Natural killer cell (primary cell): ENCODE results near the gene CITED4. TPM values are rescaled to one million over a fixed set of nuclear protein-coding genes. Genes with fewer than 3 reads are reported as not detected.

Experiments
- ATAC-seq, 3 donors: fragments of 150-1000 bp in 2 of 3; fragments of 200-7000 bp in 1 of 3; cut with Tn5 transposase; 1 replicate in 1 of 3; 2 replicates in 2 of 3; pipeline ENCODE4 v1.10.0; 2021; ENCODE audit warnings: mild to moderate bottlenecking in 2 of 3, moderate library complexity in 2 of 3
- DNase-seq, 2 donors: peaks; one replicate each; pipeline versions ENCODE4 v3.0.0 to v3.0.0-alpha.2; 2013 to 2021; ENCODE audit warnings: mixed read lengths in 1 of 2
- H3K27ac ChIP-seq: one replicate; pipeline ENCODE4 v1.5.1; 2013; ENCODE audit warnings: mild to moderate bottlenecking, low read length
- H3K27me3 ChIP-seq: one replicate; pipeline ENCODE4 v1.6.1; 2013; ENCODE audit warnings: low read length; ENCODE audit not compliant: control insufficient read depth, insufficient read depth
- H3K36me3 ChIP-seq: one replicate; pipeline ENCODE4 v1.6.1; 2013; ENCODE audit warnings: low read length; ENCODE audit not compliant: control insufficient read depth, insufficient read depth
- H3K4me1 ChIP-seq: one replicate; pipeline ENCODE4 v1.6.1; 2013; ENCODE audit warnings: low read length; ENCODE audit not compliant: control insufficient read depth, insufficient read depth
- H3K4me3 ChIP-seq: one replicate; pipeline ENCODE4 v1.5.1; 2013; ENCODE audit warnings: low read length
- H3K9me3 ChIP-seq: one replicate; pipeline ENCODE4 v1.6.1; 2013; ENCODE audit warnings: low read length; ENCODE audit not compliant: control insufficient read depth, insufficient read depth
- H3K27ac Mint-ChIP-seq, 2 donors: one replicate each; pipeline ENCODE4 v1.8.0; 2022; ENCODE audit warnings: mild to moderate bottlenecking in 2 of 2, mixed read lengths in 2 of 2, moderate library complexity in 1 of 2
- H3K27me3 Mint-ChIP-seq, 2 donors: one replicate each; pipeline ENCODE4 v1.8.0; 2022; ENCODE audit warnings: low read depth in 2 of 2, mixed read lengths in 2 of 2
- H3K36me3 Mint-ChIP-seq: one replicate; pipeline ENCODE4 v1.8.0; 2022; ENCODE audit warnings: mixed read lengths
- H3K4me1 Mint-ChIP-seq, 2 donors: one replicate each; pipeline ENCODE4 v1.8.0; 2022; ENCODE audit warnings: mixed read lengths in 2 of 2
- H3K4me3 Mint-ChIP-seq: one replicate; pipeline ENCODE4 v1.8.0; 2022; ENCODE audit warnings: mild to moderate bottlenecking, moderate library complexity, mixed read lengths
- H3K9me3 Mint-ChIP-seq, 2 donors: one replicate each; pipeline ENCODE4 v1.8.0; 2022; ENCODE audit warnings: mixed read lengths in 2 of 2
- WGBS: methylation state at CpG from one replicate; pipeline ENCODE4 v1.1.7; 2013; ENCODE audit warnings: missing lambda C conversion rate; ENCODE audit not compliant: insufficient coverage; 5-methylcytosine and 5-hydroxymethylcytosine counted together
- intact Hi-C: fragments of 100-400 bp; cut with micrococcal nuclease; formaldehyde crosslinking; loops from one replicate; pipeline ENCODE4 v1.14.2; 2022
- total RNA-seq, 4 donors: library from RNA; stranded (reverse); fragments of 120-200 nt in 1 of 4; gene quantifications; one replicate each; pipeline versions ENCODE4 v1.2.3 to v1.2.4, GENCODE V29; 2013 to 2022
- TF ChIP-seq, protein P1 (sequence below): fragments of 200-600 bp; IDR thresholded peaks from one replicate; pipeline ENCODE4 v1.8.0; 2022; ENCODE audit warnings: antibody characterized with exemption

The CITED4 gene
- total RNA-seq, 3 donors from 2014 or later (not counting 1 experiment from before 2014, with no cell fraction given) = 3.5 to 7.7 (median 4.9) TPM

DNA sequence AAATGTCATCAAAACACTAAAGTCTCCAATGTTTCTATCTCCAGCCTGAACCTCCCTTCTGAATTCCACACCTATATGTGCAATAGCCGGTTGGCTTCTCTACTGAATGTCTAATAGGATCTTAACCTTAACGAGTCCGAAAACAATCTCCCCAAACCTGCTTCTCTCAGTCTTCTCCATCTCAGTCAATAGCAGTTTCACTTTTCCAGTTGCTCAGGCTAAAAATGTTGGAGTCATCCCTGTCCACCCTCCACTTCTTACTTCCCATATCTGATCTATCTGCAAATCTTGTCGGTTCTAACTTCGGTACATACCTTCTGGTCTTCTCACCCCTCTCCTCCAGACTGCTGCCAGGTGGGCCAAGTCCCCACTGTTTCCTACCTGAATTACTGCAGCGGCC lies 25.5 kb upstream of the CITED4 start:
- H3K36me3 Mint-ChIP-seq = no peaks in the 10 kb centered on the region
- WGBS = 93% methylated on average over 6 of the region's 6 CpGs
- TF ChIP-seq, protein P1, sequence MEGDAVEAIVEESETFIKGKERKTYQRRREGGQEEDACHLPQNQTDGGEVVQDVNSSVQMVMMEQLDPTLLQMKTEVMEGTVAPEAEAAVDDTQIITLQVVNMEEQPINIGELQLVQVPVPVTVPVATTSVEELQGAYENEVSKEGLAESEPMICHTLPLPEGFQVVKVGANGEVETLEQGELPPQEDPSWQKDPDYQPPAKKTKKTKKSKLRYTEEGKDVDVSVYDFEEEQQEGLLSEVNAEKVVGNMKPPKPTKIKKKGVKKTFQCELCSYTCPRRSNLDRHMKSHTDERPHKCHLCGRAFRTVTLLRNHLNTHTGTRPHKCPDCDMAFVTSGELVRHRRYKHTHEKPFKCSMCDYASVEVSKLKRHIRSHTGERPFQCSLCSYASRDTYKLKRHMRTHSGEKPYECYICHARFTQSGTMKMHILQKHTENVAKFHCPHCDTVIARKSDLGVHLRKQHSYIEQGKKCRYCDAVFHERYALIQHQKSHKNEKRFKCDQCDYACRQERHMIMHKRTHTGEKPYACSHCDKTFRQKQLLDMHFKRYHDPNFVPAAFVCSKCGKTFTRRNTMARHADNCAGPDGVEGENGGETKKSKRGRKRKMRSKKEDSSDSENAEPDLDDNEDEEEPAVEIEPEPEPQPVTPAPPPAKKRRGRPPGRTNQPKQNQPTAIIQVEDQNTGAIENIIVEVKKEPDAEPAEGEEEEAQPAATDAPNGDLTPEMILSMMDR = no peak
- peaks cover 6% of the 10 kb centered on the region in 2 donors for H3K4me1 Mint-ChIP-seq
- no peak overlapping the region for H3K27ac Mint-ChIP-seq
- H3K27ac ChIP-seq = no peak overlapping the region
- peaks cover 8% of the 10 kb centered on the region for H3K27me3 ChIP-seq
- H3K4me3 Mint-ChIP-seq = no peak overlapping the region
- peaks cover 3% of the 10 kb centered on the region for H3K4me1 ChIP-seq
- H3K9me3 ChIP-seq = no peaks in the 10 kb centered on the region
- ATAC-seq = no peak
- H3K27me3 Mint-ChIP-seq = peaks cover 34 to 44% of the 10 kb centered on the region in 2 donors
- intact Hi-C loops = no loop called here
- no peak overlapping the region for H3K4me3 ChIP-seq
- DNase-seq = no peak
- H3K36me3 ChIP-seq = no peaks in the 10 kb centered on the region
- H3K9me3 Mint-ChIP-seq = no peaks in the 10 kb centered on the region

DNA sequence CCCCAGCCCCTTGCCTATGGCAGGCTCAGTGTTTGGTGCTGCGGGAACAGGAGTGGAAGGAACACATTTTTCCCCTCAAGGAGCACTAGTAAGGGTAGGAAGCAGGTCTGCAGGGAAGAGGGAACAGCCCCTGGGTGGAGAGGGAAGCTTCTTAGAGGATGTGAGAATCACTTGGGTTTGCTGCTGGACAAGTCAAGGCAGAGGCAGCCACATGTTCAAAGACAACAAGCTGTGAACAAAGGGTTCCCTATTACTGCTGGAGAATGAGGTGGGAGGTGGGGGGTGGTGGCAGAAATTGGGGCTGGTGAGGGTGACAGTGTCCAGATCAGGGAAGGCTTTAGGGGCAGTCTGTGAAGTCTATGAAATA lies 24.8 kb upstream of the CITED4 start:
- ATAC-seq = no peak
- peaks cover 6% of the 10 kb centered on the region in 2 donors for H3K4me1 Mint-ChIP-seq
- no peak overlapping the region for H3K4me3 Mint-ChIP-seq
- H3K4me1 ChIP-seq = peaks cover 3% of the 10 kb centered on the region
- WGBS = 100% methylated on average over 1 of the region's 1 CpG
- no peaks in the 10 kb centered on the region for H3K9me3 Mint-ChIP-seq
- no peak overlapping the region for H3K27ac ChIP-seq
- no peaks in the 10 kb centered on the region for H3K9me3 ChIP-seq
- intact Hi-C loops = no loop called here
- peaks cover 8% of the 10 kb centered on the region for H3K27me3 ChIP-seq
- peaks cover 36 to 46% of the 10 kb centered on the region in 2 donors for H3K27me3 Mint-ChIP-seq
- H3K36me3 ChIP-seq = no peaks in the 10 kb centered on the region
- TF ChIP-seq, protein P1 = no peak
- DNase-seq = no peak
- H3K36me3 Mint-ChIP-seq = no peaks in the 10 kb centered on the region
- H3K4me3 ChIP-seq = no peak overlapping the region
- H3K27ac Mint-ChIP-seq = no peak overlapping the region

DNA sequence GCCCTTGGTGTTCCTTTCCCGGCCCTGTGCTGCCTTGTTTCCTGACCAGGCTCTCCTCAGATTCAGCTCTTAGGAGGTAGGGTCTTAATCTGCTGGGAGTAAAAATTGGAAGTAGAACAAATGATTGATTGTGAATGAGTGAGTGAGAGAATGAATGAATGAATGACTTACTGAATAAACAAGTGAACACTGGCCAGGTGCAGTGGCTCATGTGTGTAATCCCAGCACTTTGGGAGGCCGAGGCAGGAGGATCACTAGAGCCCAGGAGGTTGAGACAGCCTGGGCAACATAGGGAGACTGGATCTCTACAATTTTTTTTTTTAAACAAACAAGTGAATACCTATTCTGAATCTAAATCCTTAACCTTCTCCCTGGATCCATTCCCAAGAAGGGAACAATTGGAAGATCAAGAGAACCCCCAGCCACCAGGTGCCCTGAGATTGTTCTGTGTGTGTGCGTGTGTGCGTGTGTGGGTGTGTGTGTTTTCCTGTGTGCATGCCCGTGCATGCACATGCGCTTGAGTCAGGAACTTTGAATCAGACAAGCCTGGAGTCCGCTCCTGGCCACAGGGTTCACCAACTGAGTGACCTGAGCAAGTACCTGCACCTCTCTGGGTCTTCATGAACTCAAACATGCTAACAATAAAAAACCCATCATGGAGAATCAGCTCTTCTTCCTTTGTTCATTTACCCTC lies 24.3 kb upstream of the CITED4 start:
- no peak overlapping the region for H3K27ac Mint-ChIP-seq
- Histone ChIP-seq H3K27ac (no peak overlapping the region), H3K4me1 (peaks cover 3% of the 10 kb centered on the region), H3K9me3 (no peaks in the 10 kb centered on the region), H3K4me3 (no peak overlapping the region), H3K36me3 (no peaks in the 10 kb centered on the region), H3K27me3 (peaks cover 8% of the 10 kb centered on the region)
- 71% methylated on average over 7 of the region's 7 CpGs for WGBS
- H3K27me3 Mint-ChIP-seq = peaks cover 36 to 46% of the 10 kb centered on the region in 2 donors
- ATAC-seq = no peak
- DNase-seq = no peak
- no peaks in the 10 kb centered on the region for H3K36me3 Mint-ChIP-seq
- H3K9me3 Mint-ChIP-seq = no peaks in the 10 kb centered on the region
- intact Hi-C loops = no loop called here
- no peak overlapping the region for H3K4me3 Mint-ChIP-seq
- TF ChIP-seq, protein P1 = no peak
- peaks cover 6% of the 10 kb centered on the region in 2 donors for H3K4me1 Mint-ChIP-seq
